K562 (cell line): ENCODE data around the gene CELF4. TPM values are rescaled to one million over a fixed set of nuclear protein-coding genes. Genes with fewer than 3 reads are reported as not detected.

Experiments
- ATAC-seq: fragments of 200-7000 bp; cut with Tn5 transposase; 3 replicates; pipeline ENCODE4 v1.9.1; 2020; ENCODE audit warnings: moderate library complexity
- BruUV-seq: library from RNA; stranded (reverse); fragments of 400-500 nt; replicated peaks from 2 replicates; lab custom pipeline; 2021; lab: Mats Ljungman, UMichigan
- CTCF ChIA-PET: fragments of 300-600 bp; formaldehyde crosslinking; extraction: SDS; loops from one replicate; lab custom pipeline; 2021; ENCODE audit warnings: low intra/inter-chr PET ratio; lab: Yijun Ruan, JAX
- POLR2A ChIA-PET: fragments of 300-600, 350-650 bp; sonication (Branson Sonifier 250); formaldehyde crosslinking; extraction: SDS; loops from one replicate; lab custom pipeline; 2021; ENCODE audit warnings: antibody characterized with exemption, inconsistent platforms; lab: Yijun Ruan, JAX
- DNase-seq, 4 experiments: peaks; one replicate each; pipeline versions ENCODE4 v3.0.0 to v3.0.0-alpha.2; 2011 to 2018; ENCODE audit warnings: low spot score in 3 of 4, mixed read lengths in 3 of 4; ENCODE audit errors: extremely low read depth in 1 of 4
- FAIRE-seq: peaks from 2 replicates; lab custom pipeline; 2011; peaks lifted over from hg19 to GRCh38; lab: Jason Lieb, UNC
- H2AFZ ChIP-seq: 2 replicates; pipeline ENCODE4 v1.6.0; 2011; ENCODE audit warnings: low read depth, low read length, control low read depth, inconsistent platforms
- H3K27ac ChIP-seq: fragments of 200-600 bp; 3 replicates; pipeline ENCODE4 v1.8.0; 2011; ENCODE audit warnings: low read depth, mild to moderate bottlenecking, control low read depth, inconsistent platforms, low read length, moderate library complexity, mixed read lengths; ENCODE audit errors: extremely low read depth
- H3K27me3 ChIP-seq, 2 experiments: fragments of 300-600 bp in 1 of 2; 2 replicates in 1 of 2; 3 replicates in 1 of 2; pipeline versions ENCODE4 v1.6.0 to v1.8.0; 2011; ENCODE audit warnings: inconsistent platforms in 2 of 2, low read length in 2 of 2, mild to moderate bottlenecking in 1 of 2, mixed read lengths in 1 of 2, moderate library complexity in 1 of 2; ENCODE audit not compliant: control insufficient read depth in 2 of 2, insufficient read depth in 2 of 2
- H3K36me3 ChIP-seq: fragments of 300-600 bp; 3 replicates; pipeline ENCODE4 v1.8.0; 2011; ENCODE audit warnings: mild to moderate bottlenecking, low read length, inconsistent platforms; ENCODE audit not compliant: control insufficient read depth, insufficient read depth
- H3K4me1 ChIP-seq, 2 experiments: fragments of 200-600 bp in 1 of 2; replicated peaks in 1 of 2; 2 replicates in 1 of 2; 3 replicates in 1 of 2; pipeline versions ENCODE4 v1.5.1 to v1.8.0; 2011; ENCODE audit warnings: inconsistent platforms in 2 of 2, low read length in 2 of 2, mild to moderate bottlenecking in 1 of 2, mixed read lengths in 1 of 2, moderate library complexity in 1 of 2; ENCODE audit not compliant: control insufficient read depth in 2 of 2, insufficient read depth in 2 of 2
- H3K4me2 ChIP-seq: 2 replicates; pipeline ENCODE4 v1.6.1; 2011; ENCODE audit warnings: low read length, control low read depth, inconsistent platforms, mixed read lengths; ENCODE audit not compliant: insufficient read depth
- H3K4me3 ChIP-seq: fragments of 200-600 bp; sonication (generic), shearing (Covaris generic); 2 replicates; pipeline ENCODE4 v1.5.1; 2016; ENCODE audit warnings: control low read depth, inconsistent platforms
- H3K79me2 ChIP-seq: fragments of 200-600 bp; 3 replicates; pipeline ENCODE4 v1.8.0; 2011; ENCODE audit warnings: low read length, inconsistent platforms; ENCODE audit not compliant: control insufficient read depth, insufficient read depth
- H3K9ac ChIP-seq, 2 experiments: 2 replicates each; pipeline versions ENCODE4 v1.6.0 to v1.6.1; 2011; ENCODE audit warnings: low read depth in 2 of 2, low read length in 2 of 2, control low read depth in 1 of 2, inconsistent platforms in 1 of 2, mild to moderate bottlenecking in 1 of 2, mixed read lengths in 1 of 2; ENCODE audit not compliant: insufficient read depth in 1 of 2
- H3K9me1 ChIP-seq: one replicate; pipeline ENCODE4 v1.6.0; 2011; ENCODE audit warnings: inconsistent platforms, mild to moderate bottlenecking, low read length, moderate library complexity; ENCODE audit not compliant: control insufficient read depth, insufficient read depth
- H3K9me3 ChIP-seq: replicated peaks from 2 replicates; pipeline ENCODE4 v1.5.1; 2011; ENCODE audit warnings: low read depth, low read length, inconsistent platforms; ENCODE audit not compliant: control insufficient read depth, insufficient read depth
- H4K20me1 ChIP-seq: replicated peaks from 2 replicates; pipeline ENCODE4 v1.6.1; 2011; ENCODE audit warnings: low read length, inconsistent platforms, mixed read lengths; ENCODE audit not compliant: control insufficient read depth, insufficient read depth
- CBX5 ChIP-seq: IDR thresholded peaks from 2 replicates; pipeline ENCODE4 v1.6.1; 2014; ENCODE audit warnings: low read depth, borderline replicate concordance
- FOSL1 ChIP-seq: fragments of 200-800 bp; sonication (Bioruptor generic); conservative IDR thresholded peaks from 2 replicates; pipeline ENCODE4 v1.6.1; 2016; ENCODE audit warnings: missing genetic modification characterization, missing compliant biosample characterization
- ZFPM2 ChIP-seq: fragments of 250-450 bp; sonication (Bioruptor Pico); IDR thresholded peaks from 2 replicates; pipeline ENCODE4 v1.5.1; 2022; ENCODE audit warnings: mild to moderate bottlenecking
- WGBS: fragments of 100-300 bp; shearing (Covaris generic); methylation state at CpG from one replicate; pipeline ENCODE4 v1.1.6; 2016; ENCODE audit warnings: low coverage, mixed read lengths; ENCODE audit not compliant: insufficient coverage; ENCODE audit errors: missing lambda C conversion rate; 5-methylcytosine and 5-hydroxymethylcytosine counted together
- in situ Hi-C: fragments of 300-500 bp; cut with MboI; formaldehyde crosslinking; loops from 4 replicates; pipeline ENCODE4 v1.15.0; 2018; ENCODE audit warnings: inconsistent platforms, mixed read lengths
- intact Hi-C: fragments of 100-400 bp; cut with micrococcal nuclease; formaldehyde crosslinking; loops from 2 replicates; pipeline ENCODE4 v1.14.2; 2022
- polyA plus RNA-seq, 8 experiments: library from polyadenylated mRNA; depleted of rRNA in 4 of 8; stranded (reverse) in 5 of 8; unstranded in 3 of 8; fragments of >200 nt; fragmentation: Nextera tagmentation in 2 of 8; fragmentation: Illumina TruSeq in 1 of 8; extraction: Ambion mirVana in 2 of 8; extraction: Trizol in 1 of 8; gene quantifications; 2 replicates each; pipeline versions ENCODE4 v1.2.1 to v1.2.3, GENCODE V29; 2011 to 2014; ENCODE audit warnings: inconsistent platforms in 1 of 8, missing spikeins in 1 of 8
- total RNA-seq, 7 experiments: library from RNA; depleted of rRNA in 6 of 7; stranded (reverse); fragments of >200 nt in 6 of 7; fragmentation: Illumina TruSeq in 2 of 7; extraction: Trizol in 2 of 7; gene quantifications; 2 replicates each; pipeline versions ENCODE4 v1.2.1 to v1.2.3, GENCODE V29; 2011 to 2021; ENCODE audit warnings: low replicate concordance in 1 of 7
- TF ChIP-seq, protein P1 (sequence below): sonication (generic); formaldehyde crosslinking; IDR thresholded peaks from 2 replicates; pipeline ENCODE4 v1.8.0; 2022; ENCODE audit warnings: mild to moderate bottlenecking, missing genetic modification reagents

CELF4 gene
- total and polyA plus RNA-seq, 9 of the 15 experiments (the other 6 are each of a cell fraction or from before 2014, with no cell fraction given): 0.04 to 0.24 (median 0.07) TPM; not detected in 3

DNA sequence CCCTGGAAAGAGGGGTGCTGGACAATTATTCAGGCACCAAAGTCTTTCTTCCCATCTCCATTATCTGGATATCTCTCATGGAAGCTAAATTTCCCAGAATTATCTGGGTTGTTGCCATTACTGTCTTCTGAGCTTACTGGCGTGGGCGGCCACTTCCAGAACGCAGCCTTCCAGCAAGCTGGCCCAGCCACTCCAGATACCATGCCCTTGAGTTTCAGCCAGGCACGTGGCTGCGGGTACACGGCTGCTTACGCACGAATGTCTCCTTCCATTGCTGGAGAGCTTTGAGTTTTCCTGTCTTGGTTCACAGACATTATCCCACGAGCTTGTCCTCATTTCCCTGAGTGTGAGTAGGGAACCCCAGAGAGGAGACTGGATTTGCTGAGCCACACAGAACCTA is 32.7 kb downstream of the CELF4 start (continued):
- TF ChIP-seq, protein P1, sequence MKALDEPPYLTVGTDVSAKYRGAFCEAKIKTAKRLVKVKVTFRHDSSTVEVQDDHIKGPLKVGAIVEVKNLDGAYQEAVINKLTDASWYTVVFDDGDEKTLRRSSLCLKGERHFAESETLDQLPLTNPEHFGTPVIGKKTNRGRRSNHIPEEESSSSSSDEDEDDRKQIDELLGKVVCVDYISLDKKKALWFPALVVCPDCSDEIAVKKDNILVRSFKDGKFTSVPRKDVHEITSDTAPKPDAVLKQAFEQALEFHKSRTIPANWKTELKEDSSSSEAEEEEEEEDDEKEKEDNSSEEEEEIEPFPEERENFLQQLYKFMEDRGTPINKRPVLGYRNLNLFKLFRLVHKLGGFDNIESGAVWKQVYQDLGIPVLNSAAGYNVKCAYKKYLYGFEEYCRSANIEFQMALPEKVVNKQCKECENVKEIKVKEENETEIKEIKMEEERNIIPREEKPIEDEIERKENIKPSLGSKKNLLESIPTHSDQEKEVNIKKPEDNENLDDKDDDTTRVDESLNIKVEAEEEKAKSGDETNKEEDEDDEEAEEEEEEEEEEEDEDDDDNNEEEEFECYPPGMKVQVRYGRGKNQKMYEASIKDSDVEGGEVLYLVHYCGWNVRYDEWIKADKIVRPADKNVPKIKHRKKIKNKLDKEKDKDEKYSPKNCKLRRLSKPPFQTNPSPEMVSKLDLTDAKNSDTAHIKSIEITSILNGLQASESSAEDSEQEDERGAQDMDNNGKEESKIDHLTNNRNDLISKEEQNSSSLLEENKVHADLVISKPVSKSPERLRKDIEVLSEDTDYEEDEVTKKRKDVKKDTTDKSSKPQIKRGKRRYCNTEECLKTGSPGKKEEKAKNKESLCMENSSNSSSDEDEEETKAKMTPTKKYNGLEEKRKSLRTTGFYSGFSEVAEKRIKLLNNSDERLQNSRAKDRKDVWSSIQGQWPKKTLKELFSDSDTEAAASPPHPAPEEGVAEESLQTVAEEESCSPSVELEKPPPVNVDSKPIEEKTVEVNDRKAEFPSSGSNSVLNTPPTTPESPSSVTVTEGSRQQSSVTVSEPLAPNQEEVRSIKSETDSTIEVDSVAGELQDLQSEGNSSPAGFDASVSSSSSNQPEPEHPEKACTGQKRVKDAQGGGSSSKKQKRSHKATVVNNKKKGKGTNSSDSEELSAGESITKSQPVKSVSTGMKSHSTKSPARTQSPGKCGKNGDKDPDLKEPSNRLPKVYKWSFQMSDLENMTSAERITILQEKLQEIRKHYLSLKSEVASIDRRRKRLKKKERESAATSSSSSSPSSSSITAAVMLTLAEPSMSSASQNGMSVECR (CRISPR knock-in tag): no peak
- TF ChIP-seq CBX5 (no peak), ZFPM2 (no peak)

DNA sequence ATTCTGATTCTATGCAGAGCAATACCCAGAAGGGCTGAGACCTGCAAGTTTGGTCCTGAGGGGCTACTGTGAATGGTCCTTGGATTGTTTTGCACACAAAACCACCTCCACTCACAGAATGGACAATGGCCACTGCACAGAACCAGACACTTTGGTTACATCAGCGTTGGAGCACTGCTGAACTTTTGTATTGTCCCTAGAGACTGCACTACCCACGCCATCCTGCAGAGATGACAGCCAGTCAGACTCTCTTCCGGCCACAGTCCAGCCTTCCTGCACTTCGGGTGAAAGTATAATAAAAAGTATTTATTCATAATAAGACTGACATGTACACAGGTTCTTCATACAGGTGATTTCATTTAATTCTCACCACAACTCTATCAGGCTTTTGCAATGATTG is 35.7 kb downstream of the CELF4 start:
- Histone ChIP-seq H3K4me3 (no peak overlapping the region), H3K4me1 (no peaks in the 10 kb centered on the region), H3K9me3 (no peaks in the 10 kb centered on the region), H2AFZ (no peak overlapping the region), H4K20me1 (no peaks in the 10 kb centered on the region), H3K27ac (no peak overlapping the region), H3K79me2 (no peaks in the 10 kb centered on the region), H3K4me2 (no peak overlapping the region), H3K27me3 (peaks cover 2 to 17% of the 10 kb centered on the region in 2 experiments; a peak in 3 of 5 replicates), H3K9ac (no peak overlapping the region), H3K36me3 (no peaks in the 10 kb centered on the region), H3K9me1 (no peaks in the 10 kb centered on the region)
- ATAC-seq (peak; percentile 48; the same call in 2 of the 3 replicates), DNase-seq (no peak), FAIRE-seq (no peak)
- in situ Hi-C loops (loop anchor here (10.0 kb wide), 1 partner anchor 145 kb away; no protein-coding TSS in a partner anchor), intact Hi-C loops (loop anchor here (10.0 kb wide), 1 partner anchor 205 kb away; no protein-coding TSS in a partner anchor)
- TF ChIP-seq FOSL1 (tag): no peak
- WGBS: 2% methylated on average over 4 of the region's 4 CpGs
- ChIA-PET CTCF (no interaction called here), POLR2A (interaction anchor here (0.6 kb wide), 1 partner anchor 10 kb away, joined by 4 read pairs; no protein-coding TSS in a partner anchor)
- BruUV-seq: no TSS peak
